Mesenchymal stem cell (in vitro differentiated cells and primary cell): ENCODE data around the gene MNAT1.
"Not testable (repeated sequence)": the region's sequence is repeated elsewhere in the genome, so short reads cannot be mapped to it uniquely, and the experiment has no call there.

Experiments
- DNase-seq: peaks from one replicate; pipeline ENCODE4 v3.0.0-alpha.2; 2013
- H2AFZ ChIP-seq: one replicate; pipeline ENCODE4 v1.6.1; 2013; ENCODE audit warnings: low read depth, mild to moderate bottlenecking, control low read depth, inconsistent platforms, low read length, moderate library complexity
- H2AK5ac ChIP-seq: 2 replicates; pipeline ENCODE4 v1.6.1; 2013; ENCODE audit warnings: low read length, moderate library complexity, mild to moderate bottlenecking, inconsistent platforms; ENCODE audit not compliant: severe bottlenecking
- H2BK120ac ChIP-seq: one replicate; pipeline ENCODE4 v1.6.1; 2013; ENCODE audit warnings: low read depth, mild to moderate bottlenecking, inconsistent platforms, low read length, moderate library complexity
- H2BK12ac ChIP-seq, 2 experiments: one replicate each; pipeline ENCODE4 v1.6.1; 2013; ENCODE audit warnings: inconsistent platforms in 2 of 2, low read length in 2 of 2, mild to moderate bottlenecking in 2 of 2, moderate library complexity in 2 of 2, control low read depth in 1 of 2
- H2BK15ac ChIP-seq: one replicate; pipeline ENCODE4 v1.6.1; 2013; ENCODE audit warnings: mild to moderate bottlenecking, low read depth, inconsistent platforms; ENCODE audit not compliant: poor library complexity, severe bottlenecking
- H2BK5ac ChIP-seq: 2 replicates; pipeline ENCODE4 v1.6.1; 2013; ENCODE audit warnings: low read depth, mild to moderate bottlenecking, low read length, control low read depth, inconsistent platforms; ENCODE audit not compliant: poor library complexity, severe bottlenecking
- H3K14ac ChIP-seq, 2 experiments: one replicate each; pipeline ENCODE4 v1.6.1; 2013; ENCODE audit warnings: inconsistent platforms in 2 of 2, low read length in 2 of 2, control low read depth in 1 of 2, mild to moderate bottlenecking in 1 of 2, moderate library complexity in 1 of 2
- H3K18ac ChIP-seq, 2 experiments: one replicate each; pipeline ENCODE4 v1.6.1; 2013; ENCODE audit warnings: inconsistent platforms in 2 of 2, low read length in 2 of 2, control low read depth in 1 of 2, low read depth in 1 of 2, mild to moderate bottlenecking in 1 of 2
- H3K23ac ChIP-seq, 2 experiments: one replicate each; pipeline ENCODE4 v1.6.1; 2013; ENCODE audit warnings: inconsistent platforms in 2 of 2, low read length in 2 of 2, mild to moderate bottlenecking in 2 of 2, moderate library complexity in 2 of 2, control low read depth in 1 of 2
- H3K27ac ChIP-seq: 2 replicates; pipeline ENCODE4 v1.5.1; 2013; ENCODE audit warnings: mild to moderate bottlenecking, moderate library complexity, low read length, control low read depth, inconsistent platforms; ENCODE audit not compliant: poor library complexity, severe bottlenecking
- H3K27me3 ChIP-seq, 2 experiments: 2 replicates each; pipeline versions ENCODE4 v1.6.1 to v1.7.0; 2013; ENCODE audit warnings: low read length in 2 of 2, mild to moderate bottlenecking in 2 of 2, moderate library complexity in 2 of 2, control low read depth in 1 of 2, inconsistent platforms in 1 of 2; ENCODE audit not compliant: control insufficient read depth in 1 of 2, insufficient read depth in 1 of 2
- H3K36me3 ChIP-seq, 2 experiments: 2 replicates each; pipeline versions ENCODE4 v1.6.1 to v1.7.0; 2013; ENCODE audit warnings: low read length in 2 of 2, control low read depth in 1 of 2, inconsistent platforms in 1 of 2, low read depth in 1 of 2, mild to moderate bottlenecking in 1 of 2; ENCODE audit not compliant: insufficient read depth in 2 of 2, control insufficient read depth in 1 of 2
- H3K4ac ChIP-seq, 2 experiments: one replicate each; pipeline ENCODE4 v1.6.1; 2013; ENCODE audit warnings: inconsistent platforms in 2 of 2, low read length in 2 of 2, mild to moderate bottlenecking in 2 of 2, moderate library complexity in 2 of 2, control low read depth in 1 of 2, low read depth in 1 of 2
- H3K4me1 ChIP-seq: 2 replicates; pipeline ENCODE4 v1.6.1; 2013; ENCODE audit warnings: low read depth, low read length, control low read depth; ENCODE audit not compliant: control insufficient read depth, insufficient read depth
- H3K4me2 ChIP-seq: 2 replicates; pipeline ENCODE4 v1.6.1; 2013; ENCODE audit warnings: low read length, mild to moderate bottlenecking, inconsistent platforms; ENCODE audit not compliant: poor library complexity, severe bottlenecking
- H3K4me3 ChIP-seq, 2 experiments: 2 replicates each; pipeline versions ENCODE4 v1.5.1 to v1.7.0; 2013; ENCODE audit warnings: low read length in 2 of 2, mild to moderate bottlenecking in 2 of 2, control low read depth in 1 of 2, low read depth in 1 of 2; ENCODE audit not compliant: insufficient read depth in 1 of 2
- H3K79me1 ChIP-seq: replicated peaks from 2 replicates; pipeline ENCODE4 v1.6.1; 2013; ENCODE audit warnings: mild to moderate bottlenecking, control low read depth, low read length, inconsistent platforms; ENCODE audit not compliant: poor library complexity, severe bottlenecking
- H3K9ac ChIP-seq: 2 replicates; pipeline ENCODE4 v1.7.0; 2013; ENCODE audit warnings: mild to moderate bottlenecking, low read length, moderate library complexity
- H3K9me3 ChIP-seq: 2 replicates; pipeline ENCODE4 v1.7.0; 2013; ENCODE audit warnings: mild to moderate bottlenecking, low read length; ENCODE audit not compliant: control insufficient read depth
- H4K8ac ChIP-seq: one replicate; pipeline ENCODE4 v1.6.1; 2013; ENCODE audit warnings: inconsistent platforms, mild to moderate bottlenecking, low read length, moderate library complexity
- H4K91ac ChIP-seq: one replicate; pipeline ENCODE4 v1.6.1; 2013; ENCODE audit warnings: mild to moderate bottlenecking, low read length, inconsistent platforms
- WGBS: methylation state at CpG from one replicate; pipeline ENCODE4 v1.1.7; 2013; ENCODE audit warnings: mixed read lengths; 5-methylcytosine and 5-hydroxymethylcytosine counted together

The MNAT1 gene

DNA sequence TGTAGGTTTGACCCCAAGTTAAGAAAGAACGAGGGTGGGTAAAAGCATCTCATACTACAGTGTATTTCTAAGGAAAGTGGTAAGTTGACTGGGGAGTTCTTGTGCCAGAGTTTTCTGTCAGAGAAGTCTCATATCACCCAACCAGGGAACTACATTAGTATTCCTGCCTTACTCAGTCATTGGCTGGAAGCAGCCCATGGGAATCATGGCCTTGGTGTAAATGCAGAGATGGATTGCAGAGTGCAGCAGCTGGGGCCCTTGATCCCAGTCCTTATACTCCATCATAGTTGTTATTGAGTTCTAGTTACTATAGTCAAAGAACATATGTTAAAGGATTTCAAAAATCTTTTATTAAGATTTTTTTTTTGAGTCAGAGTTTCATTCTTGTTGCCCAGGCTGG lies 105.8 kb downstream of the MNAT1 start:
- Histone ChIP-seq H3K4ac (no peak overlapping the region), H3K4me3 (no peak overlapping the region), H4K8ac (no peak overlapping the region), H2BK5ac (no peak overlapping the region), H3K27me3 (no peaks in the 10 kb centered on the region), H2AFZ (no peak overlapping the region), H3K79me1 (peaks cover 6% of the 10 kb centered on the region), H3K9me3 (peaks cover 8% of the 10 kb centered on the region), H3K23ac (no peak overlapping the region), H3K36me3 (peaks cover 30% of the 10 kb centered on the region in 2 experiments), H2BK12ac (no peak overlapping the region), H2BK120ac (no peak overlapping the region), H4K91ac (no peak overlapping the region), H3K14ac (no peak overlapping the region), H3K27ac (no peak overlapping the region), H2BK15ac (no peak overlapping the region), H3K9ac (no peak overlapping the region), H3K4me1 (no peaks in the 10 kb centered on the region), H3K18ac (no peak overlapping the region), H3K4me2 (no peak overlapping the region), H2AK5ac (no peak overlapping the region)
- no peak for DNase-seq
- WGBS, result no CpG with 5 or more reads among the region's 1 CpG

DNA sequence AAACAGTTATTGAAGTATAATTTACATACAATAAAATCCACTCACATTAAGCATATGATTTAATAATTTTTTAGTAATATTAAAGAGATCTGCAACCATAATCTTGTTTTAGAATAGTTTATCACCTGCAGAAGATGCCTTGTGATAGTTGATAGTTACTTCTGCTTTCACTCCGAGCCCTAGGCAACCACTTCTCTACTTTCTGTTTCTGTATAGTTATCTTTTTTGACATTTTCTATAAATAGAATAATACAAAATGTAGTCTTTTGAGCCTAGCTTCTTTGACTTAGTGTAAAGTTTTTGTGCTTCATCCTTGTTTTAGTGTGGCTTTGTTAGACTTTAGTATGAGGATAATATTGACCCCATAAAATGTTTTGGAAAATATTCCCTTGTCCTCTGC lies 111.0 kb downstream of the MNAT1 start:
- H2AFZ ChIP-seq, result no peak overlapping the region
- DNase-seq, result no peak
- no peak overlapping the region for H3K4me2 ChIP-seq
- no peak overlapping the region for H2AK5ac ChIP-seq
- H3K18ac ChIP-seq, result no peak overlapping the region
- no peaks in the 10 kb centered on the region for H3K27me3 ChIP-seq
- no peak overlapping the region for H2BK15ac ChIP-seq
- H2BK12ac ChIP-seq, result no peak overlapping the region
- H2BK120ac ChIP-seq, result no peak overlapping the region
- H3K23ac ChIP-seq, result no peak overlapping the region
- no peaks in the 10 kb centered on the region for H3K79me1 ChIP-seq
- no peak overlapping the region for H3K4me3 ChIP-seq
- H2BK5ac ChIP-seq, result no peak overlapping the region
- H3K36me3 ChIP-seq, result peaks cover 6 to 20% of the 10 kb centered on the region in 2 experiments
- no peaks in the 10 kb centered on the region for H3K4me1 ChIP-seq
- H4K91ac ChIP-seq, result no peak overlapping the region
- H3K27ac ChIP-seq, result no peak overlapping the region
- H3K9ac ChIP-seq, result no peak overlapping the region
- no peak overlapping the region for H3K14ac ChIP-seq
- H3K9me3 ChIP-seq, result peaks cover 38% of the 10 kb centered on the region
- H4K8ac ChIP-seq, result no peak overlapping the region
- H3K4ac ChIP-seq, result no peak overlapping the region
- WGBS, result no CpG with 5 or more reads among the region's 1 CpG

DNA sequence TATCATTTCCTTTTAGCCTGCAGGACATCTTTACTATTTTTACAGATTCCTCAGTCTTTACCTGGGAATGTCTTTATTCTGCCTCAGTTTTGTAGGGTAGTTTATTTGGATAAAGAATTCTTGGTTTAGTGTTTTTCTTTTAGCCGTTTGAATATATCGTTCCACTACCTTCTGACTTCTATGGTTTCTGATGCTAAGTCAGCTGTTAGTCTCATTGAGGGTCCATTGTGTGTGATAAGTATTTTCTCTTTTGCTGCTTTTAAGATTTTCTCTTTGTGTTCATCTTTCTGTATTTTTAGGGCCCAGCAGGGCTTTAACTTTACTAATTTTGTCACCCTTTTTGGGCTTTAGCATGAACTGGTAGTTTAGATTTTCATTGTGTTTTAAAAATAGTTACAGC lies 113.5 kb downstream of the MNAT1 start:
- Histone ChIP-seq H3K27ac (no peak overlapping the region), H3K4me3 (no peak overlapping the region), H4K8ac (no peak overlapping the region), H4K91ac (no peak overlapping the region), H3K9me3 (peaks cover 44% of the 10 kb centered on the region), H2BK12ac (no peak overlapping the region), H3K4me2 (no peak overlapping the region), H3K18ac (no peak overlapping the region), H3K36me3 (peaks cover 9 to 30% of the 10 kb centered on the region in 2 experiments), H3K27me3 (no peaks in the 10 kb centered on the region), H2BK120ac (no peak overlapping the region), H3K4me1 (no peaks in the 10 kb centered on the region), H3K14ac (no peak overlapping the region), H2BK15ac (no peak overlapping the region), H3K9ac (no peak overlapping the region), H3K4ac (no peak overlapping the region), H2AK5ac (no peak overlapping the region), H3K79me1 (no peaks in the 10 kb centered on the region), H2BK5ac (no peak overlapping the region), H3K23ac (no peak overlapping the region), H2AFZ (no peak overlapping the region)
- DNase-seq, result no peak
- 97% methylated on average over 2 of the region's 2 CpGs for WGBS

DNA sequence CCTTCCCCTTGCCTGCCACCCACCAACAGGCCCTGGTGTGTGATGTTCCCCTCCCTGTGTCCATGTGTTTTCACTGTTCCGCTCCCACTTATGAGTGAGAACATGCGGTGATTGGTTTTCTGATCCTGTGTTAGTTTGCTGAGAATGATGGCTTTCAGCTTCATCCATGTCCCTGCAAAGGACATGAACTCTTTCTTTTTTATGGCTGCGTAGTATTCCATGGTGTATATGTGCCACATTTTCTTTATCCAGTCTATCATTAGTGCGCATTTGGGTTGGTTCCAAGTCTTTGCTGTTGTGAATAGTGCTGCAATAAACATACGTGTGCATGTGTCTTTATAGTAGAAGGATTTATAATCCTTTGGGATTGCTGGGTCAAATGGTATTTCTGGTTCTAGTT lies 117.1 kb downstream of the MNAT1 start:
- not testable (repeated sequence) for H3K4ac ChIP-seq, DNase-seq, H4K8ac ChIP-seq, H3K27me3 ChIP-seq, H3K18ac ChIP-seq, H3K27ac ChIP-seq, H2BK120ac ChIP-seq, H3K4me2 ChIP-seq, H3K4me1 ChIP-seq, H3K23ac ChIP-seq, H4K91ac ChIP-seq, H3K14ac ChIP-seq, H2BK12ac ChIP-seq, H2AK5ac ChIP-seq, H3K79me1 ChIP-seq, H3K4me3 ChIP-seq, H2BK5ac ChIP-seq, H2BK15ac ChIP-seq, H2AFZ ChIP-seq, H3K9ac ChIP-seq
- WGBS, result 100% methylated on average over 4 of the region's 5 CpGs
- Histone ChIP-seq H3K36me3 (peaks cover 18 to 43% of the 10 kb centered on the region in 2 experiments), H3K9me3 (peaks cover 42% of the 10 kb centered on the region)
